Stomach (tissue), 4 donors: ENCODE results near the gene MYO10.

Experiments
- EP300 ChIP-seq: sonication (generic); formaldehyde crosslinking; IDR thresholded peaks from one replicate; pipeline ENCODE4 v1.6.1; 2017; ENCODE audit warnings: antibody characterized with exemption
- POLR2A ChIP-seq, 4 donors: fragments of 450-650 bp; IDR thresholded peaks; one replicate each; pipeline ENCODE4 v1.6.1; 2016; ENCODE audit warnings: antibody characterized with exemption in 4 of 4, control low read depth in 2 of 4, mild to moderate bottlenecking in 1 of 4, moderate library complexity in 1 of 4
- POLR2AphosphoS5 ChIP-seq, 3 donors: sonication (generic); formaldehyde crosslinking; IDR thresholded peaks; one replicate each; pipeline ENCODE4 v1.6.1; 2016; ENCODE audit warnings: antibody characterized with exemption in 3 of 3
- TF ChIP-seq, protein P1 (sequence below), 7 experiments: fragments of 450-650 bp in 4 of 7; fragments of 200-600 bp in 3 of 7; sonication (generic) in 3 of 7; IDR thresholded peaks; one replicate each; pipeline ENCODE4 v1.5.1; 2016 to 2019; ENCODE audit warnings: antibody characterized with exemption in 7 of 7, control low read depth in 2 of 7, mild to moderate bottlenecking in 1 of 7

DNA sequence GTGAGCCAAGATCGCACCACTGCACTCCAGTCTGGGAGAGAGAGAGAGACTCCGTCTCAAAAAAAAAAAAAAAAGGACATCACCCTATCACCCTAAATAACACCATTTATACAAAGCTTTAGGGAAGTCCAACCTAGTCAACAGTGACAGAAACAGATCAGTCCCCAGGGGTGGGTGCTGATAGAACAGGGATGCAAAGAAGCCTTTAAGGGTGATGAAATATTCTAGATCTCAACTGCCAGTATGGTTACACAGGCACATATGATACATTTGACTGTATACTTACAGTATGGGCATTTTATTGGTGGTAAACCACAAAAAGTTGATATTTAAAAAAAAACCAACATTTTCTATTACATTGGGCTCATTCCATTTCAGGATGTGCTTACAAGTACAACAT is 324.1 kb downstream of the MYO10 start:
- no peak for TF ChIP-seq POLR2AphosphoS5 (IDR thresholded peaks at IDR 0.05)
- TF ChIP-seq, protein P1, sequence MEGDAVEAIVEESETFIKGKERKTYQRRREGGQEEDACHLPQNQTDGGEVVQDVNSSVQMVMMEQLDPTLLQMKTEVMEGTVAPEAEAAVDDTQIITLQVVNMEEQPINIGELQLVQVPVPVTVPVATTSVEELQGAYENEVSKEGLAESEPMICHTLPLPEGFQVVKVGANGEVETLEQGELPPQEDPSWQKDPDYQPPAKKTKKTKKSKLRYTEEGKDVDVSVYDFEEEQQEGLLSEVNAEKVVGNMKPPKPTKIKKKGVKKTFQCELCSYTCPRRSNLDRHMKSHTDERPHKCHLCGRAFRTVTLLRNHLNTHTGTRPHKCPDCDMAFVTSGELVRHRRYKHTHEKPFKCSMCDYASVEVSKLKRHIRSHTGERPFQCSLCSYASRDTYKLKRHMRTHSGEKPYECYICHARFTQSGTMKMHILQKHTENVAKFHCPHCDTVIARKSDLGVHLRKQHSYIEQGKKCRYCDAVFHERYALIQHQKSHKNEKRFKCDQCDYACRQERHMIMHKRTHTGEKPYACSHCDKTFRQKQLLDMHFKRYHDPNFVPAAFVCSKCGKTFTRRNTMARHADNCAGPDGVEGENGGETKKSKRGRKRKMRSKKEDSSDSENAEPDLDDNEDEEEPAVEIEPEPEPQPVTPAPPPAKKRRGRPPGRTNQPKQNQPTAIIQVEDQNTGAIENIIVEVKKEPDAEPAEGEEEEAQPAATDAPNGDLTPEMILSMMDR (IDR thresholded peaks at IDR 0.05) = no peak
- TF ChIP-seq POLR2A (IDR thresholded peaks at IDR 0.05) = no peak
- no peak for TF ChIP-seq EP300
